Epithelial cell of proximal tubule (primary cell): ENCODE data around the gene SH3RF1. TPM values are rescaled to one million over a fixed set of nuclear protein-coding genes. Genes with fewer than 3 reads are reported as not detected.

Experiments used
- DNase-seq: peaks from one replicate; pipeline ENCODE4 v3.0.0-alpha.2; 2011; ENCODE audit warnings: low read depth
- H3K4me3 ChIP-seq: 2 replicates; pipeline ENCODE4 v1.5.1; 2011; ENCODE audit warnings: low read depth, mild to moderate bottlenecking, low read length
- total RNA-seq: library from RNA; depleted of rRNA; stranded (reverse); fragments of >200 nt; gene quantifications from 2 replicates; pipeline ENCODE4 v1.2.3, GENCODE V29; 2015
- TF ChIP-seq, protein P1 (sequence below): conservative IDR thresholded peaks from 2 replicates; pipeline ENCODE4 v1.5.1; 2012; ENCODE audit warnings: low read depth, mild to moderate bottlenecking, low read length

SH3RF1 gene
- total RNA-seq, 1 donor from 2014 or later = 25.8 TPM

DNA sequence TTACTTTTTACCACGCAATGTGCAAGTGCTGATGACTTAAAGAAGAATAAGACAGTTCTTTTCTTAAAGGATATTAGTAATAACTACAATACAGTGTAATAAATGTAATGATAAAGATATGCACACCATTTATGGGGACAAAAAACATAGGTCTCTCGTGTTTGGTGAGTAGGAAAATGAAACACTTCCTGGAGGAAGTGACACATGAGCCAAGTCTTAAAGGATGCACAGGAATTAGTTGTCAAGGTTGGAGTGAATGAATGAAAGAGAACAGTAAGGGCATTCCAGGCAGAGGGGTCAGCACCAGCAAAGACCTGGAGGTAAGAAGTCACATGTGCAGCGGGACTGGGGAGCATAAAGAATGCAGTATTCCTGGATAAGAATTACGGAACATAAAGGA, 112.7 kb downstream of the SH3RF1 start:
- H3K4me3 ChIP-seq = no peak overlapping the region
- DNase-seq = no peak
- TF ChIP-seq, protein P1, sequence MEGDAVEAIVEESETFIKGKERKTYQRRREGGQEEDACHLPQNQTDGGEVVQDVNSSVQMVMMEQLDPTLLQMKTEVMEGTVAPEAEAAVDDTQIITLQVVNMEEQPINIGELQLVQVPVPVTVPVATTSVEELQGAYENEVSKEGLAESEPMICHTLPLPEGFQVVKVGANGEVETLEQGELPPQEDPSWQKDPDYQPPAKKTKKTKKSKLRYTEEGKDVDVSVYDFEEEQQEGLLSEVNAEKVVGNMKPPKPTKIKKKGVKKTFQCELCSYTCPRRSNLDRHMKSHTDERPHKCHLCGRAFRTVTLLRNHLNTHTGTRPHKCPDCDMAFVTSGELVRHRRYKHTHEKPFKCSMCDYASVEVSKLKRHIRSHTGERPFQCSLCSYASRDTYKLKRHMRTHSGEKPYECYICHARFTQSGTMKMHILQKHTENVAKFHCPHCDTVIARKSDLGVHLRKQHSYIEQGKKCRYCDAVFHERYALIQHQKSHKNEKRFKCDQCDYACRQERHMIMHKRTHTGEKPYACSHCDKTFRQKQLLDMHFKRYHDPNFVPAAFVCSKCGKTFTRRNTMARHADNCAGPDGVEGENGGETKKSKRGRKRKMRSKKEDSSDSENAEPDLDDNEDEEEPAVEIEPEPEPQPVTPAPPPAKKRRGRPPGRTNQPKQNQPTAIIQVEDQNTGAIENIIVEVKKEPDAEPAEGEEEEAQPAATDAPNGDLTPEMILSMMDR = no peak

DNA sequence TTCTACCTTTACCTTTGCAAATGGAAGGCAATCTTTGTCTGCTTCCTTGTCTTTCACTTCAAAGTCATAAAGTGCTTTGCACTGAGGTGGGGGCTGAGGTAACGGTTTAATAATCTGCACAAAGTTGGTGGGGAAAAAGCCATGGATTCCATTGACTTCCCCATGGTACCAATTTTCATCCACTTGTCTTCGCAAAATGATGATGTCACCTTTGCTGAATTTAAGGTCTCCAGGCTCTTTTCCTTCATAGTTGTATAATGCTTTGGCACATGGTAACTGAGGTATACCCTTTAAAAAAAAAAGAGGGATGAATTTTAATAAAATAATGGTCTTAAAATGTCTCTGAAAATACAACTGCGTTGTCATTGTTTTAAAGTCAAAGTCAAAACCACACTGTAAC, 114.4 kb downstream of the SH3RF1 start:
- H3K4me3 ChIP-seq = no peak overlapping the region
- no peak for DNase-seq
- TF ChIP-seq, protein P1 = no peak

DNA sequence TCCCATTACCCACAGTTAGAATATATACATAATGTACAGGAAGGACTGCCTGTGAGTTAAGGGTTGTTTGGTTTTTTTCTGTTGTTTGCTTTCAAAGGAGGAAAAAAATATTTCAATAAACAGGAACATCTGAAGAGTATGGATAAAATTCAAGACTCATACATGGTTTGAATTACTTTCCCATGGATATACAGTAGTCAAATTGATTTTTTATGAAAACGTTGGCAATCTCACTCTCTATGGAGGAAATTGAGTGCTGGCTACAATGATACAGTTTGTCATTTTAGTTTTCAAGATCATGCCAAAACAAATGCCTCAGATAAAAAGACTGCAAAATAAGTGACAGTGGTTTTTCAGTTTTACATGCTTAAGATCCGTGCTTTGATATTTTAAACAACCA, 116.6 kb downstream of the SH3RF1 start:
- H3K4me3 ChIP-seq = no peak overlapping the region
- DNase-seq = no peak
- TF ChIP-seq, protein P1 = no peak

DNA sequence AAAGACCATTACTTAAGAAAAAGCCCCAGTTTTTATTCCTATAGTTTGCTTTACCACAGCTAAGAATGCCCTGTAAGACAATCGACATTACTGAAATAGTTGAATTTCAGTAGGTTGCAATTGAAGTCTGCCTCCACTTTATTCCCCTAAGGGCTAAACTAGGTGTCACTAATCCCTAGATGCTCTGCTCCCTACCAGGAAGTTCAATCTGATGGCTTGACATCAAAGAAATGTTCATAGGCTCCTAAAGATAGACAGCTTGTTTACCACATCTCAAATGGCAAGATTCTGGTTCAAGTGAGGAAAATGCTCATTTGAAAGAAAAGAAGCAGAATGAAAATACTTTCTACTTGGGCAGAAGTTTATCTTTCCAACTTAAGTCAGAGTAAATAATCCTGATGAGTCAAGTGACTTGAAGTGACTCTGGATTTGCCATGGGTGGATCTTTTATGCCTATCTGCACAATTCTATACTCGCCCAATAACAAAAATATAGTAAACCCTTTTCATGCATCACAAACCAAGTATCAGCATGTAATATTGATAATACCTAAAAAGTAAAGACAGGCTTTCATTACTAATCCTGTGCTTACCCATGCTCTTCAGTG, 117.2 kb downstream of the SH3RF1 start:
- TF ChIP-seq, protein P1 = no peak
- no peak overlapping the region for H3K4me3 ChIP-seq
- DNase-seq = no peak

DNA sequence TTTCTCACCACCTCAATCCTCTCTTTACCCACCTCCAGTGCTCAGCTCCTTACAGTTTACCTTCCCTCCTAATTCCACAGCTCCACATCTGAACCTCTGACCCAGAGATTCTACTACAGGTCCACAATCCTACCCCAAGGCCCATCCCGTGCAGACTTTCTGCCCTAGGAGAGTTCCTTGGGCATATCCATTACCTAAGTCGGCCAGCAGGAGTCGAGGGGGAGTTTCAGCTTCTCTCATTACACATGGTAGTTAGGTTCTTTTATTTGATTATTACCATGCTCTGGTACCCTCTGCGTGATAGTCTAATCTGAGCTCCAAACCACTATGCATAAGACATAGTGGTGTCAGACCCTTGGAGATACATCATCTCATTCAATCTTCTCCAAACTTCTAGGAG, 117.9 kb downstream of the SH3RF1 start:
- no peak for DNase-seq
- H3K4me3 ChIP-seq = no peak overlapping the region
- TF ChIP-seq, protein P1 = peak; percentile 28

DNA sequence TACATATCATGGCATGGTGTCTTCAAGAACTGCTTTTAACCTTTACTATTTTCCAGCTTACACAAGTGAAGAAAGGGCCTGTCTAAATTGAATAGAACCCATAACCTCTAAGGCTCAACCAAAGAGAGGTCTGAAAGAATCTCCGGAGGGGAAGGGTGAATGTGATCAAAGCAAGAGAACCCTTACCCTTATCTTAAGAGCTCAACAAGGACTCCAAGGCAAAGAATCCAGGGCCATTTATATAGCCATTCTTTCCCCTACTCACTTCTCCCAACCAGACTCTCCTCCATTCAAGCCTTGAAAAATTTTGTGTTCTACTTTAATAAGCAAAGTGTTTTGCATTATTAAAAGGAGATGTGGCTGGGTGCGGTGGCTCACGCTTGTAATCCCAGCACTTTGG, 118.7 kb downstream of the SH3RF1 start:
- no peak overlapping the region for H3K4me3 ChIP-seq
- TF ChIP-seq, protein P1 = no peak
- no peak for DNase-seq

DNA sequence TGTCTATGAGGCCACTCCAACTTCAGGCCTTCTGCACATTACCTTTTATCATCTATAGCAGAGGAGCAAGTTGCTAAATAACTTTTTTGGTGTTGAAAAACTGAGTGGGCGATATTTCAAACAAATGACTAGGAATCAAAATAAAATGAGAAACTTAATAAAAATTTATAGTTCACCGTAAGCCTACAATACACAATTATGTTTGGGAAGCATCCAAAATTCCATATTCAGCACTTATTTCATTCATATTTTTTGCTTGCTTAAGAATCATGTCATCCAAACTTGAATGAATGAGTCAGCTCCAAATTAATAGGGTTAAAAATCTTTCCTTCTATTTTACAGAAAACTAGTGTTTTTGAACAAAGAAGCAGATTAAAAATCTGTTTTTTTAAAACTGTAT, 119.1 kb downstream of the SH3RF1 start:
- no peak for DNase-seq
- TF ChIP-seq, protein P1 = no peak

More for the DNA sequence above, 119.1 kb downstream of the SH3RF1 start:
- H3K4me3 ChIP-seq = no peak overlapping the region
